HTERT RPE-1 (cell line): ENCODE data around the gene RFFL.
"Not testable (repeated sequence)": the region's sequence is repeated elsewhere in the genome, so short reads cannot be mapped to it uniquely, and the experiment has no call there.

Source experiments
- in situ Hi-C: fragments of 300-500 bp; cut with MboI; formaldehyde crosslinking; loops from 4 replicates; pipeline ENCODE4 v1.14.3; 2020; ENCODE audit warnings: low sequenced_read_pairs

RFFL gene, protein sequence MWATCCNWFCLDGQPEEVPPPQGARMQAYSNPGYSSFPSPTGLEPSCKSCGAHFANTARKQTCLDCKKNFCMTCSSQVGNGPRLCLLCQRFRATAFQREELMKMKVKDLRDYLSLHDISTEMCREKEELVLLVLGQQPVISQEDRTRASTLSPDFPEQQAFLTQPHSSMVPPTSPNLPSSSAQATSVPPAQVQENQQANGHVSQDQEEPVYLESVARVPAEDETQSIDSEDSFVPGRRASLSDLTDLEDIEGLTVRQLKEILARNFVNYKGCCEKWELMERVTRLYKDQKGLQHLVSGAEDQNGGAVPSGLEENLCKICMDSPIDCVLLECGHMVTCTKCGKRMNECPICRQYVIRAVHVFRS

GRCh38 chr17:35063514-35064223 lies at the start of gene RFFL:
Gene RFFL, minus strand, starts transcription at chr17:35063707. Its CDS starts 37,154 bp downstream, at chr17:35026553.
- in situ Hi-C loops, result no loop called here

GRCh38 chr17:35110791-35111190 lies 47.3 kb upstream of the RFFL start:
- in situ Hi-C loops, result not testable (repeated sequence)

- in situ Hi-C loops, result no loop called here
Observed at GRCh38 chr17:35104844-35105450, 41.4 kb upstream of the RFFL start.

- in situ Hi-C loops, result no loop called here
Observed at GRCh38 chr17:35103271-35103670, 39.8 kb upstream of the RFFL start.

DNA sequence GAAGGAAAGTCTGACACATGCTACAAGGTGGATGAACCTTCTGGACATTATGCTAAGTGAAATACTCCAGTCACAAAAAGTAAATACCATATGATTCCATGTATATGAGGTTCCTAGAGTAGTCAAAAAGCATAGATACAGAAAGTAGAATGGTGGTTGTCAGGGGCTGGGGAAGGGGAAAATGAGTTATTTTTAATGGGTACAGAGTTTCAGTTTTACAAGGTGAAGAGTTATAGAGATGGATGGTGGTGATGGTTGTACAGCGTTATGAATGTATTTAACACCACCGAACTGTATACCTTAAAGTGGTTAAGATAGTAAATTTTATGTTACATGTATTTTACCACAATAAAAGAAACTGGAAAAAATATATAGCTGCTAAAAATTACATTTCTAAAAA lies 38.2 kb upstream of the RFFL start:
- in situ Hi-C loops, result no loop called here

DNA sequence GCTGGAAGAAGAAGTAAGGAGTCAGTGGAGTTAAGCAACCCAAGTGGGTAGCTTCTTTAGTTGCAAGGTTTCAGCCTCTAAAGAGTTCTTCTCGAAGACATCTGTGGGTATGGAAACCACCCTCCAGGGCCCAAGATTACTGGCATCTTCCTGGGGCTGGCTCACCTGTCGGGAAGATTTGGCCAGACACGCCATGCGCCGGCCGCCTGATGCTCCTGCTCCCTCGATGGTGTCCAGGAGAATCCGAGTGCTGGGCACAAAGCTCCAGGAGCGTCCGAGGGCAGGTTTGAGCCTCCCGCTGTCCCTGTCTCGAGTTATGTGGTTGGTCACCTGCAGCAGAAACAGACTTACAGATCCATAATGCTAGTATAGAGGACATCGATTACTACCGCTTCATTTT lies 37.5 kb upstream of the RFFL start:
- in situ Hi-C loops, result no loop called here

GRCh38 chr17:35099908-35100307 lies 36.4 kb upstream of the RFFL start:
- in situ Hi-C loops, result no loop called here

- in situ Hi-C loops, result no loop called here
Observed at GRCh38 chr17:35097776-35098175, 34.3 kb upstream of the RFFL start.

DNA sequence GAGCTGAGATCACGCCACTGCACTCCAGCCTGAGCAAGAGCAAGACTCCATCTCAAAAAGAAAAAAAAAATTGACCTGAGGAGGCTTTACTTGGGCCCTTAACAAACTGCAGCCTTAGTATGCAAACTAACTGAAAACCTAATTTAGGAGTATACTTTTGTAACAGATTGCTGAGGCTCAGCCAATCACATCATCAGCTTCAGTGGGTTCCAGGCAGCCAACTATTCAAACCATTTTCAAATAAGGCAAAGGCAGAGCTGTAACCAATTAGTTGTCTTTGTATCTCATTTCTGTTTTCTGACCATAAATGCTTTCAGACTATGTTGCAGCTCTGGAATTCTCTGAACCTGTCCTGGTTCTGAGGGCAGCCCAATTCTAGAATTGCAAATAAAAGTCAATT lies 32.2 kb upstream of the RFFL start:
- in situ Hi-C loops, result no loop called here

- in situ Hi-C loops, result no loop called here
Observed at GRCh38 chr17:35094902-35095301, 31.4 kb upstream of the RFFL start.

DNA sequence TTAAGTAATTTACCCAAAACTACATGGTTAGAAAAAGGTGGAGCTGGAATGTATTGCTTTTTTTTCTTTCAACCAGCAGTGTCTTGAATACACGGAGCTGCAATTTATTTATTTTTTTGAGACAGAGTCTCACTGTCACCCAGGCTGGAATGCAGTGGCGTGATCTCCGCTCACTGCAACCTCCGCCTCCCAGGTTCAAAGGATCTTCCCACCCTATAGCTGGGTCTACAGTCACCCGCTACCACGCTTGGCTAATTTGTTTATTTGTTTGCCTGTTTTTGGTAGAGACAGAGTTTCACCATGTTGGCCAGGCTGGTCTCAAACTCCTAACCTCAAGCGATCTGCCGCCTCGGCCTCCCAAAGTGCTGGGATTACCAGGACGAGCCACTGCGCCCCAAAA lies 27.2 kb upstream of the RFFL start:
- in situ Hi-C loops, result not testable (repeated sequence)

- in situ Hi-C loops, result no loop called here
Observed at GRCh38 chr17:35089586-35090296, 26.2 kb upstream of the RFFL start.

GRCh38 chr17:35088881-35089585 lies 25.5 kb upstream of the RFFL start:
- in situ Hi-C loops, result no loop called here

DNA sequence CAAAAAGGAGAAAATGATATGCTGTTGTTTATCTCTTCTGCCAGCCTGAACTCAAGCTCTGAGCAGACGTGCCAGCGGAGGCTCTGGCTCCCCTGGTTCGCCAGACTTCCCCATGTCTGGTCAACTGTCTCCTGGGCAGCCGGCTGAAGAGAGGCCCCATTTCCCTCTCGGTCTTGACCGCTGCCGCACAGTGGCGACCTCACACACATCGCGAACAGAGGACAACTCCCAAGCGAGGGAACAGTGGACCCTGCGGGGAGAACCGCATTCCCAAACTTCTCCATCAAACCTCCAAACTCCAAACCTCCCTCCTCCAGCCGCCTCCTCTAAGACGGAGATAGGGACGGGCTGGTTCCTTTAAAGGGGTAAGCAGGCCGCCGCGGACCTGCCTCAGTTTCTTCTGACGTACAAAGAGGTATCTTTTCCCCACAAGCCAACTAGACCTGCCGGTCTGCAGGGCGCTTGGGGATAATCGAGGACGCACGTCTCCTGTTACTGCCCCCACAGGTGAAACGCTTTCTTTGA lies 24.9 kb upstream of the RFFL start:
- in situ Hi-C loops, result no loop called here

GRCh38 chr17:35087731-35088355 lies 24.3 kb upstream of the RFFL start:
- in situ Hi-C loops, result no loop called here

DNA sequence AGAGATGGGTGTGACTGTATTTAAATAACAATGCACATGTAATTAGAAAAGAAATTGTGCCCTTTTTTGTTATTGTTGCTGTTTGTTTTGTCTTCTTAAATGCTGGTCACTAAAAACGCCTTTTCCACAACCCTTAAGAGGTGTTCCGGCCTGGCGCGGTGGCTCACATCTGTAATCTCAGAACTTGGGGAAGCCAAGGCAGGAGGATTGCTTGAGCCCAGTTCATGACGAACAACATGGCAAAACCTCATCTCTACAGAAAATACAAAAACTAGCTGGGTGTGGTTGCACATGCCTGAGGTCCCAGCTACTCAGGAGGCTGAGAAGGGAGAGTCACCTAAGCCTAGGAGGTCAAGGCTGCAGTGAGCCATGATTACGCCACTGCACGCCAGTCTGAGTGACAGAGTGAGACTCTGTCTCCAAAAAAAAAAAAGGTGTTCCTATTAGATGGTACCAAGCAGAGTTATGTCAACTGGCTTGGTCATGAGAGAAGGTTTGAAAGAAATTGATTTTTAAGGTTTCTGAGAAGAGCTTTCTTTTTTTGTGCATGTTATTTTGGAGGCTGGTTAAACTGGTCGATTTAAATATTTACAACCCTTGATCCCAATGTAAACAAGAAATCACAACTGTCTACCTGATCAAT lies 23.5 kb upstream of the RFFL start:
- in situ Hi-C loops, result no loop called here

DNA sequence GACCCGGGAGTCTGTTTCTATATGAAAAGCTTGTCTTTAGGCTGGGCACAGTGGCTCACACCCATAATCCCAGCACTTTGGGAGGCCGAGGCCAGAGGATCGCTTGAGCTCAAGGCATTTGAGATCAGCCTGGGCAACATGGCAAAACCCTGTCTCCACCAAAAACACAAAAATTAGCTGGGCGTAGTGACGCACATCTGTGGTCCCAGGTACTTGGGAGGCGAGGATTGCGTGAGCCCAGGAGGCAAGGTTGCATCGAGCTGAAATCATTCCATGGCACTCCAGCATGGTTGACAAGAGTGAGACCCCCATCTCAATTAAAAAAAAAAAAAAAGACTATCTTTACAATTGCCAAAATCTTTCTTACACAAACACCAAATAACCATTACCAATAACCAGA lies 22.7 kb upstream of the RFFL start:
- in situ Hi-C loops, result no loop called here

- in situ Hi-C loops, result no loop called here
Observed at GRCh38 chr17:35084987-35085386, 21.5 kb upstream of the RFFL start.

- in situ Hi-C loops, result no loop called here
Observed at GRCh38 chr17:35083071-35083470, 19.6 kb upstream of the RFFL start.
